Measurements from ENCODE around the gene MB.

DNA sequence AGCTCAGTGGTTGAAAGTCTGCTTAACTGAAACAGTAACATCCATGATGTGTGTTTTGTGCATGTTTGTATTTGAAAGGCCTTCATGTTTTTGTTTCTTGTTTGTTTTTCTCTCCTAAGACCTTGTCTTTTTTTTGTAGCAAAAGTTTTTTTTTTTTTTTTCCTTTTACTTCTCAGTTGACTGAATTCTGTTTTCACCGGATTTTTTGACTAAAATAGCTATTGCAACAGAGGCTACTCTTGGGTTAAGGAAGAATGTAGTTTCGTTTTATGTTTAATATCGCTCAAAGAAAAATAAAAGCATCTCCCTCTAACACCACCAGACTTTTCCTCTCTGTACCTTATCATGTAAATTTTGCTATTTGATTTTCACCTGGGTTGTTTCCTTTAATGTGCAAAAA lies 46.2 kb upstream of the MB start:
- TF ChIP-seq, protein P1, sequence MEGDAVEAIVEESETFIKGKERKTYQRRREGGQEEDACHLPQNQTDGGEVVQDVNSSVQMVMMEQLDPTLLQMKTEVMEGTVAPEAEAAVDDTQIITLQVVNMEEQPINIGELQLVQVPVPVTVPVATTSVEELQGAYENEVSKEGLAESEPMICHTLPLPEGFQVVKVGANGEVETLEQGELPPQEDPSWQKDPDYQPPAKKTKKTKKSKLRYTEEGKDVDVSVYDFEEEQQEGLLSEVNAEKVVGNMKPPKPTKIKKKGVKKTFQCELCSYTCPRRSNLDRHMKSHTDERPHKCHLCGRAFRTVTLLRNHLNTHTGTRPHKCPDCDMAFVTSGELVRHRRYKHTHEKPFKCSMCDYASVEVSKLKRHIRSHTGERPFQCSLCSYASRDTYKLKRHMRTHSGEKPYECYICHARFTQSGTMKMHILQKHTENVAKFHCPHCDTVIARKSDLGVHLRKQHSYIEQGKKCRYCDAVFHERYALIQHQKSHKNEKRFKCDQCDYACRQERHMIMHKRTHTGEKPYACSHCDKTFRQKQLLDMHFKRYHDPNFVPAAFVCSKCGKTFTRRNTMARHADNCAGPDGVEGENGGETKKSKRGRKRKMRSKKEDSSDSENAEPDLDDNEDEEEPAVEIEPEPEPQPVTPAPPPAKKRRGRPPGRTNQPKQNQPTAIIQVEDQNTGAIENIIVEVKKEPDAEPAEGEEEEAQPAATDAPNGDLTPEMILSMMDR (IDR thresholded peaks at IDR 0.05) = no peak
- no peak for TF ChIP-seq POLR2A (IDR thresholded peaks at IDR 0.05)

Measured in right lobe of liver (tissue), 4 donors.